ENCODE results near the gene ITPRIPL2. TPM values are rescaled to one million over a fixed set of nuclear protein-coding genes. Genes with fewer than 3 reads are reported as not detected.

ITPRIPL2 gene
- total and polyA plus RNA-seq, 7 donors: 4.7 to 17.9 (median 14.8) TPM

- intact Hi-C loops (cut with DNase I): no loop called here
- Histone ChIP-seq H3K27ac (no peak overlapping the region), H3K4me3 (no peak overlapping the region), H3K9me3 (no peaks in the 10 kb centered on the region), H3K4me1 (peaks cover under 1% of the 10 kb centered on the region), H3K27me3 (ENCODE audit: insufficient read depth in 3 of 3, low read length in 2 of 3) (peaks cover 0 to 8% (median 0%) of the 10 kb centered on the region in 3 donors), H3K36me3 (ENCODE audit: insufficient read depth in 1 of 2, low read depth in 1 of 2) (no peaks in the 10 kb centered on the region)
- DNase-seq: no peak
- ATAC-seq: no peak
- 90 to 95% (median 92%) methylated on average over 1 of the region's 1 CpG for WGBS, 3 donors
- no peak for TF ChIP-seq CTCF (IDR thresholded peaks at IDR 0.05)
Measured at GRCh38 chr16:19163215-19163614, 49.5 kb downstream of the ITPRIPL2 start.

- H3K4me3 ChIP-seq: no peak overlapping the region
- no peak overlapping the region for H3K27ac ChIP-seq
- ATAC-seq: no peak
- no peaks in the 10 kb centered on the region for H3K9me3 ChIP-seq
- H3K4me1 ChIP-seq: peaks cover 7% of the 10 kb centered on the region
- H3K27me3 ChIP-seq (ENCODE audit: insufficient read depth in 3 of 3, low read length in 2 of 3): peaks cover 0 to 16% (median 0%) of the 10 kb centered on the region in 3 donors
- intact Hi-C loops (cut with DNase I): no loop called here
- no peaks in the 10 kb centered on the region for H3K36me3 ChIP-seq (ENCODE audit: insufficient read depth in 1 of 2, low read depth in 1 of 2)
- TF ChIP-seq CTCF (IDR thresholded peaks at IDR 0.05): no peak
- no peak for DNase-seq
- WGBS, 3 donors: 56 to 70% (median 66%) methylated on average over 4 of the region's 4 CpGs
Measured at GRCh38 chr16:19164285-19164684, 50.5 kb downstream of the ITPRIPL2 start.

- H3K36me3 ChIP-seq (ENCODE audit: insufficient read depth in 1 of 2, low read depth in 1 of 2): no peaks in the 10 kb centered on the region
Measured at GRCh38 chr16:19165101-19165500, 51.3 kb downstream of the ITPRIPL2 start.

GRCh38 chr16:19166500-19166899, 52.7 kb downstream of the ITPRIPL2 start:
- Histone ChIP-seq H3K4me1 (peaks cover 7% of the 10 kb centered on the region), H3K36me3 (ENCODE audit: insufficient read depth in 1 of 2, low read depth in 1 of 2) (no peaks in the 10 kb centered on the region), H3K27me3 (ENCODE audit: insufficient read depth in 3 of 3, low read length in 2 of 3) (peaks cover 0 to 26% (median 0%) of the 10 kb centered on the region in 3 donors), H3K9me3 (no peaks in the 10 kb centered on the region), H3K4me3 (no peak overlapping the region), H3K27ac (no peak overlapping the region)
- DNase-seq: no peak
- WGBS, 3 donors: 80 to 94% (median 81%) methylated on average over 2 of the region's 2 CpGs
- no peak for ATAC-seq
- intact Hi-C loops (cut with DNase I): loop anchor here in 1 of 2 donors (5.0 kb wide), 2 partner anchors 211 to 336 kb away; no protein-coding TSS in a partner anchor
- TF ChIP-seq CTCF (IDR thresholded peaks at IDR 0.05): no peak

More at GRCh38 chr16:19165101-19165500, 51.3 kb downstream of the ITPRIPL2 start:
- ATAC-seq (no peak), DNase-seq (no peak)
- no peak for TF ChIP-seq CTCF (IDR thresholded peaks at IDR 0.05)
- no peak overlapping the region for H3K4me3 ChIP-seq
- peaks cover 0 to 23% (median 0%) of the 10 kb centered on the region in 3 donors for H3K27me3 ChIP-seq (ENCODE audit: insufficient read depth in 3 of 3, low read length in 2 of 3)
- no peak overlapping the region for H3K27ac ChIP-seq
- H3K4me1 ChIP-seq: peaks cover 7% of the 10 kb centered on the region
- H3K9me3 ChIP-seq: no peaks in the 10 kb centered on the region
- intact Hi-C loops (cut with DNase I): loop anchor here in 1 of 2 donors (5.0 kb wide), 2 partner anchors 212 to 337 kb away; no protein-coding TSS in a partner anchor
- 86 to 89% (median 88%) methylated on average over 5 of the region's 5 CpGs for WGBS, 3 donors

Measured in psoas muscle (tissue), 8 donors.